Endometrium (tissue), 2 donors: Measurements from ENCODE around the gene CTDSP1.

ENCODE experiments used
- FAIRE-seq: peaks from 2 replicates; lab custom pipeline; 2012; peaks lifted over from hg19 to GRCh38; lab: Jason Lieb, UNC
- donor health status: control.
- donor health status: control.

CTDSP1 gene

GRCh38 chr2:218427741-218428140 is 28.1 kb downstream of the CTDSP1 start:
- no peak for FAIRE-seq

GRCh38 chr2:218428846-218429558 is 29.3 kb downstream of the CTDSP1 start:
- no peak for FAIRE-seq

GRCh38 chr2:218429911-218430692 is 30.4 kb downstream of the CTDSP1 start:
- no peak for FAIRE-seq

- FAIRE-seq: no peak
Observed at GRCh38 chr2:218430721-218431120, 31.1 kb downstream of the CTDSP1 start.

GRCh38 chr2:218431878-218432277 is 32.2 kb downstream of the CTDSP1 start:
- no peak for FAIRE-seq

DNA sequence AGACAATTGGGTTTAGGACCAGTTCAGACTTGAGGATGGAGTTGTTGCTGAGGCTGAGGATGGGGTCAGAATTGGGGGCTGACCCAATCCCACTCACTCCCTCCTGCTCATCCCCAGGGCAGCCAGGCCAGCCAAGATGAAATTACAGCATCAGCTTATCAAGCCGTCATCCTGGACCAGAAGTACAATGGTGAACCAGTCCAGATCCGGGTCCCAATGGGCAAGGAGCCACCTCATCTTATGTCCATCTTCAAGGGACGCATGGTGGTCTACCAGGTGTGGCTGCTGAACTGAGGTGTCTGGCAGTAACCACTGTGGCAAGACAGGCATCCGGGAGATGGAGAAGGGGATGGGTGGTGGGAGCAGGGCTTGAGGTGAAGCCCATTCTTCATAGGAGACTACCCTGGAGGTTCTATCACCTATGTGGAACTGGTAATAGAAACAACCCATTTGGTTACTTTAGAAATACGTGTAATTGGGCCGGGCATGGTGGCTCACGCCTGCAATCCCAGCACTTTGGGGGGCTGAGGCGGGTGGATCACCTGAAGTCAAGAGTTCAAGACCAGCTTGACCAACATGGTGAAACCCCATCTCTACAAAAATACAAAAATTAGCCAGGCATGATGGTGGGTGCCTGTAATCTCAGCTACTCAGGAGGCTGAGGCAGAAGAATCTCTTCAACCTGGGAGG is 33.2 kb downstream of the CTDSP1 start:
- no peak for FAIRE-seq

- FAIRE-seq: no peak
Observed at GRCh38 chr2:218434456-218434855, 34.8 kb downstream of the CTDSP1 start.

DNA sequence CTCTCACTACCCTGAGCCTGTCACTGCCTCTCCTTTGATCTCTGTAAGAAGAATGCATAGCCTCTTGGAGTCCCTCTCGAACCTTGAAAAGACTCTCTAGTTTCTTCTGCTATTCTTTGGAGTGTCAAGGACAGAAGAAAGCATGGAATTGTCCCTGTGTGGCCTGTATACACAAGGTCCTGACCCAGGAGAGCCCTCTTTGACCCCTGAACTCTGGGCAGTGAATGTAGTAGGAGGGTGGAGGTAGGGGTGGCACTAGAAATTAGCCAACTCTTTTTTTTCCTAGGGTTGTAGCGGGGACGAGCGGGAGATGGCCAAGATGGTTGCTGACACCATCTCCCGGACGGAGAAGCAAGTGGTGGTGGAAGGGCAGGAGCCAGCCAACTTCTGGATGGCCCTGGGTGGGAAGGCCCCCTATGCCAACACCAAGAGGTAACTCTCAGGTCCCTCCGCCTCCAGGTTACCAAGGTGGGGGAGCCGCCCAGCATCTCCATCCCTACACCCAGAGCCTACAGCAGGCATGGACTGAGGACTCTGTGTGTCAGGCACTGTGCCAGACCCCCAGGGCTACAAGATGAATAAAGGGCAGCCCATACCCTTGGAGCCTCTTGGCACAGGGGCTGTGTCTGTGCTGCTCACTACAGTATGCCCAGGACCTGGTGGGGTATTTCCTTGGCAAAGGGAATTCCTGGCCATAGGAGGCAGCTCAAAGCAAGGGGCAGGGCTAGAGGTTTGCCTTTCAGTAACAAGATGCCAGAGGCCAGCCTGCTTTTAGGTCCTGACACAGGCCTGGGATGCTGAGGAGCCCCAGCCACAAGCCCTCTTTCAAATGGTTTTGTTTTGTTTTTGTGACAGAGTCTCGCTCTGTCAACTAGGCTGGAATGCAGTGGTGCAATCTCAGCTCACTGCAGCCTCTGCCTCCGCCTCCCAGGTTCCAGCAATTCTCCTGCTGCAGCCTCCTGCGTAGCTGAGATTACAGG is 35.6 kb downstream of the CTDSP1 start:
- no peak for FAIRE-seq

GRCh38 chr2:218436992-218437391 is 37.3 kb downstream of the CTDSP1 start:
- no peak for FAIRE-seq

DNA sequence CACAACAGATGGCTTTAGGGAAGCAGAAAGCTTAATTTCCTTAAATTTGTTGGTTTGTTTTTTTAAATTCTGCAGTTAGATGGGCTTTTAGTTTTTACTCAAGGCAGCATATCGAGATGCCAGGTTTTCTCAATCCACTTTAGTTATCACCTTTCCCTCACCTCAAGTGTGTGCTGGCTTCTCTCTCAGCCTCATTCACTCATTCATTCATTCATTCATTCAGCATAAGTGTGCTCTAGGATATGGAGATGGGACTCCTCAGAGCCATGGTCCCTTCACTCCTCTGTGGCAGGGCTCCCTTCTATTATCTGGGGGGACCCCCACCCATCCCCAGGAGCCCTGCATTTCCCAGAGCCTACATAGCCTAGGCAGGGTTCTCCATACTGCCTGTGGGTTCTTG is 38.3 kb downstream of the CTDSP1 start:
- FAIRE-seq: no peak

DNA sequence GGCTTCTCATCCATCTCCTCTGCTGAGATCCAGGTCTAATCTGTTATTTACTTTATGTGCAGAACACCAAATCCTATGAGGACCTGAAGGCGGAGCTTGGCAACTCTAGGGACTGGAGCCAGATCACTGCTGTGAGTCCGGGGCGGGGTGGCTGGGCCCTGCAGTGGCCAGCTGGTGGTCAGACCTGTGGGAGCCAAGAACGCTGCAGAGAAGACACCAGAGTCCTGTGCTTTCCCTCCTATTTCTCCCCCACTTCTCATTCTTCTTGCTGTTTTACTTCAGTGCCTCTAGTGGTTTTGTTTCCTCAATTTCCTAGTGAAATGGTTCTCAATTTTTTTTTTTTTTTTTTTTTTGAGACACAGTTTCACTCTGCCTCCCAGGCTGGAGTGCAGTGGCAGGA is 38.9 kb downstream of the CTDSP1 start:
- FAIRE-seq: no peak

DNA sequence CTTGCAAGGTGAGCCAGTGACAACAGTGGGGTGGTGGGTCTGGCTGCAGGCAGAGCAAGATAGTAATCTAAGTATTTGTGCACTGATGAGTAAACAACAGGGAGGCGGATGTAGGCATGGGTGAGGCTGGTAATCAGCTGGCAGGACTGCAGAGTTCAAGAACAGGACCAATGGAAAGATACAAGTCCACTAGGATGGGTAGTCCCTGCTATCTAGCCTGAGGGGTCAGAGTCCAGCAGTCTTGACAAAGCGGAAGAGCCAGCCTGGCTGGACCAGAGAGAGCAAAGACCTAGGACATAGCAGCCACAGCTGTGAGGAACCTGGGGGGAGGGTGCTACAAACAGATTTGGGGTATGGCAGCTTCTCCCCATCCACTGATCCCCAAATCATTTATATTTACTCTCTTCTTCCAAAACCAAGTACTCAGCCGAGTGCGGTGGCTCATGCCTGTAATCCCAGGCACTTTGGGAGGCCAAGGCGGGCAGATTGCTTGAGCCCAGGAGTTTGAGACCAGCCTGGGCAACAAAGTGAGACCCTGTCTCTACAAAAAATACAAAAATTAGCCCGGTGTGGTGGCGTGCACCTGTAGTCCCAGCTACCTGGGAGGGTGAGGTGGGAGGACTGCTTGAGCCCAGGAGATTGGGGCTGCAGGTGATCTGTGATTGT is 45.2 kb downstream of the CTDSP1 start:
- FAIRE-seq: no peak

- no peak for FAIRE-seq
Observed at GRCh38 chr2:218445602-218446001, 45.9 kb downstream of the CTDSP1 start.

DNA sequence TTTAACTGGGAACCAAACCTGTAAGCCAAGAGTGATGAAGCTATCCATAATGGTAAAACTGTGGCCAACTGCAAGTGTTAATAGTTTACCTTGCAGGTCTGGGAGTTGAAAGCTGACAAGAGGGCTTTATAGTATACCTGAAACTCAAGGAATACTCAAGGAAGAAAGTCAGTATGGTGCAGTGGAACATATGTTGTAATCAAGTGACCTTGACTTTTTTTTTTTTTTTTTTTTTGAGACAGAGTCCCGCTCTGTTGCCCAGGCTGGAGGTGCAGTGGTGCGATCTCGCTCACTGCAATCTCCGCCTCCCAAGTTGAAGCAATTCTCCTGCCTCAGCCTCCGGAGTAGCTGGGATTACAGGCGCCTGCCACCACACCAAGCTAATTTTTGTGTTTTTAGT is 46.9 kb downstream of the CTDSP1 start:
- FAIRE-seq: no peak

DNA sequence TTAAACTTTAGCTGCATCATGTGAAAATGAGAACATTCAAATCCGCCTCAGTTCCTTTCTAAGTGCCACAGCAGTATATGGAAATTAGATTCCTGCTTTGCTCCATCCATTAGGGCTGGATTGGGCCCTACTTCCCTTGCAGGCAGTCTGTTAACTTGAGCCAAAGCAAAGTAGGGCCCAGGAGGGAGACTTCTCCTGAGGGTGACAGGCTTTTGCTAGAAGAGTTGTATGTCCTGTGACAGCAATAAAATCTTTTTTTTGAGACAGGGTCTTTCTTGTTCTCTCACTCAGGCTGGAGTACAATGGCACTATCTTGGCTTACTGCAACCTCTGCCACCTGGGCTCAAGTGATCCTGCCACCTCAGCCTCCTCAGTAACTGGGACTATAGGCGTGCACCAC is 47.4 kb downstream of the CTDSP1 start:
- FAIRE-seq: no peak

DNA sequence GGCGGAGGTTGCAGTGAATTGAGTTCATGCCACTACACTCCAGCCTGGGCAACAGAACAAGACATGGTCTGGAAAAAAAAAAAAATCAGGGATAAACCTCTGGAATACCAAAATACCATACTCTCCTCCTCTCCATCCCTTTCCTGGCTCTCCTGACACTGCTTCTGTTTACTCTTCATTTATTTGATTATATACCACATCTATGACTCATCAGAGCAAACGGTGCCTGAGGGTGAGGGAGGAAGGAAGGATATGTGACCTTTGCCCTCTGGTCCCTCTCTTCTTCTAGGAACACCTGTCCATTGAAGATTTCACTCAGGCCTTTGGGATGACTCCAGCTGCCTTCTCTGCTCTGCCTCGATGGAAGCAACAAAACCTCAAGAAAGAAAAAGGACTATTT is 49.3 kb downstream of the CTDSP1 start:
- no peak for FAIRE-seq

DNA sequence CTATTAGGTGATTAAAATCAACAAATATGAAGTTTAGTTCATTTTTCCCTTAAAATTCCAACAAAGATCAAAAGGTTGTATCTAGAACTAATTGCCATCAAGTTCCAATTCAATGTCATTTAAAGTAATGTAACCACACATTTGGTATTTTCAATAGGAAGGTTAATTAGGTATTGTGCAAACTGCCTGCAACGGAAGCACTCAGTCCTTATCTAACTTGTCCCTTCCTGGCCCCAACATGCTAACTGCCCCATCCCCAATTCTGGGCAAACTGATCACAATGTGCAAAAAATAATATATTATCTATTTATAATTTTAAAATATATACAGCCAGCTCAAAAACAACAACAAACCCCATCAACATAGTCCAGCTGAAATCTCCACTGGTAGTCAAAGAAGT is 52.4 kb downstream of the CTDSP1 start:
- no peak for FAIRE-seq
